BLaER1 (cell line): ENCODE measurements around the gene XNDC1N.

Experiments
- H3K27ac ChIP-seq: shearing (Covaris generic); formaldehyde crosslinking; 2 replicates; pipeline ENCODE4 v1.8.1; 2022
- H3K27me3 ChIP-seq: shearing (Covaris generic); formaldehyde crosslinking; 2 replicates; pipeline ENCODE4 v1.8.1; 2022
- H3K36me3 ChIP-seq: shearing (Covaris generic); formaldehyde crosslinking; 2 replicates; pipeline ENCODE4 v1.8.1; 2022
- H3K4me1 ChIP-seq: shearing (Covaris generic); formaldehyde crosslinking; 2 replicates; pipeline ENCODE4 v1.8.1; 2022
- H3K4me2 ChIP-seq: shearing (Covaris generic); formaldehyde crosslinking; 2 replicates; pipeline ENCODE4 v1.8.1; 2022
- H3K4me3 ChIP-seq: shearing (Covaris generic); formaldehyde crosslinking; 2 replicates; pipeline ENCODE4 v1.8.1; 2022
- H3K9ac ChIP-seq: shearing (Covaris generic); formaldehyde crosslinking; 2 replicates; pipeline ENCODE4 v1.8.1; 2022
- H3K9me3 ChIP-seq: shearing (Covaris generic); formaldehyde crosslinking; 2 replicates; pipeline ENCODE4 v1.8.1; 2022
- H4K20me1 ChIP-seq: shearing (Covaris generic); formaldehyde crosslinking; 2 replicates; pipeline ENCODE4 v1.8.1; 2022
- Cebpa-rat ChIP-seq: shearing (Covaris generic); IDR thresholded peaks from 2 replicates; pipeline ENCODE4 v1.8.1; 2022

The XNDC1N gene

GRCh38 chr11:71927820-71928736, at the start of gene XNDC1N:
TSS of gene XNDC1N (minus strand) at chr11:71928594. CDS start at chr11:71923353, 5,241 bp downstream.
- peaks cover 26% of the 10 kb centered on the region for H3K36me3 ChIP-seq
- peak within 1 kb of the TSS; percentile 96 for H3K9ac ChIP-seq
- H3K4me2 ChIP-seq: peak within 1 kb of the TSS; percentile 95
- no peaks in the 10 kb centered on the region; the same call in 1 of the 2 replicates for H4K20me1 ChIP-seq
- TF ChIP-seq Cebpa-rat: no peak
- H3K4me3 ChIP-seq: peak within 1 kb of the TSS; percentile 91
- peaks cover 36% of the 10 kb centered on the region for H3K4me1 ChIP-seq
- H3K27me3 ChIP-seq: no peaks in the 10 kb centered on the region
- H3K9me3 ChIP-seq: no peaks in the 10 kb centered on the region
- peak within 1 kb of the TSS; percentile 98 for H3K27ac ChIP-seq

DNA sequence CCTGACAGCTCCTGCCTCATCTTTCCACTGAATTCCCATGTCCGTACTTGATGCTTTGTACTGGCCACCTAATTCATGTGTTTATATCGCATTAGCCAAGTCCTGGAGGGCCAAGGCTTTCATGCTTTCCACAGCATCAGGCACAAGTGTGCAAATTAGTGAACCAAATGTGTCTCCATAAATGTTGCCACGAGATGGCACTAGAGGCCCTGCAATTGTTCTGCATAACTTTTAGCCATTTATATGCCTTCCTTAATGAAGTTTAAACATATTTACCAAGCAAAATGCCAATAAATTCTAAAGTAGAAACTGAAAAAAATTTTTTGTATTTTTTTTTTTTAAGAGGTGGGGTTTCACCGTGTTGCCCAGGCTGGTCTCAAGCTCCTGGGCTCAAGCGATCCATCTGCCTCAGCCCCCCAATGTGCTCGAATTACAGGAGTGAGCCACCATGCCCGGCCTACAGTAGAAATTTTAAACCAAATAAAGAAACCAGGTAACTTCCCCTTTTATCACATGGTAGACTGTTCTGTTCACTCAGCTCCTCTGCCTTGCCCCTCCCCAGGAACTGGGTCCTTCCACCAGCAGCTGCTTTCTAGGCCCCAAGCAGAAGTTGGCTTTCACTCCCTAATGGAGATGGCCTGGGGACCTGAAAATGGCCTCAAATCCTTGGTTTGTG, 49.5 kb upstream of the XNDC1N start:
- no peak overlapping the region for H3K27ac ChIP-seq

DNA sequence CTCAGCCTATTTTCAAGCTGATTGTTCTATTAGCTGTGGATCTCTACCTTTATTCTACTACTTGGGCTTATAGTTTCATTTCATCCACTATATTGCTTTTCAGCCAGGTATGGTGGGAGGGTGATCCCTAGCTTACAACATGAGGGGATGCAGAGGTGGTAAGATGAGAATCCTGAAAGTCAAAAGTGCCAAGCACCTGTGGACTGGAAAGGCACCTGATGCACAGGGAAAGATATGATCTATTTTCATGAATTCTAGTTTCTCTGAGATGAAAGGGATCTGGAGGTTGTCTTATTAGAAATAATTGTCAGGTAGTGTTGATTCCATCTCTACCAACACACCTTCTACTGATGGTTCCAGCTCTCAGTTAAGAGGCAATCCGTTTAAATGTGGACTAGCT, 48.7 kb upstream of the XNDC1N start:
- Histone ChIP-seq H3K9me3 (no peaks in the 10 kb centered on the region), H3K9ac (no peak overlapping the region), H3K4me3 (no peak overlapping the region), H3K4me1 (no peaks in the 10 kb centered on the region), H3K4me2 (no peak overlapping the region), H3K36me3 (peaks cover 28% of the 10 kb centered on the region), H3K27ac (no peak overlapping the region), H4K20me1 (no peaks in the 10 kb centered on the region), H3K27me3 (no peaks in the 10 kb centered on the region)
- no peak for TF ChIP-seq Cebpa-rat

More for the DNA sequence above, 49.5 kb upstream of the XNDC1N start:
- H3K4me2 ChIP-seq: no peak overlapping the region
- H3K9ac ChIP-seq: no peak overlapping the region
- H3K9me3 ChIP-seq: no peaks in the 10 kb centered on the region
- no peaks in the 10 kb centered on the region for H3K4me1 ChIP-seq
- H4K20me1 ChIP-seq: no peaks in the 10 kb centered on the region
- no peak overlapping the region for H3K4me3 ChIP-seq
- H3K36me3 ChIP-seq: peaks cover 30% of the 10 kb centered on the region
- TF ChIP-seq Cebpa-rat: no peak
- no peaks in the 10 kb centered on the region for H3K27me3 ChIP-seq

- Histone ChIP-seq H4K20me1 (no peaks in the 10 kb centered on the region), H3K4me1 (no peaks in the 10 kb centered on the region), H3K4me3 (no peak overlapping the region), H3K36me3 (peaks cover 31% of the 10 kb centered on the region), H3K27me3 (no peaks in the 10 kb centered on the region), H3K9me3 (no peaks in the 10 kb centered on the region), H3K27ac (no peak overlapping the region), H3K4me2 (no peak overlapping the region), H3K9ac (no peak overlapping the region)
- TF ChIP-seq Cebpa-rat: no peak
Observed at GRCh38 chr11:71976551-71976950, 48.2 kb upstream of the XNDC1N start.

DNA sequence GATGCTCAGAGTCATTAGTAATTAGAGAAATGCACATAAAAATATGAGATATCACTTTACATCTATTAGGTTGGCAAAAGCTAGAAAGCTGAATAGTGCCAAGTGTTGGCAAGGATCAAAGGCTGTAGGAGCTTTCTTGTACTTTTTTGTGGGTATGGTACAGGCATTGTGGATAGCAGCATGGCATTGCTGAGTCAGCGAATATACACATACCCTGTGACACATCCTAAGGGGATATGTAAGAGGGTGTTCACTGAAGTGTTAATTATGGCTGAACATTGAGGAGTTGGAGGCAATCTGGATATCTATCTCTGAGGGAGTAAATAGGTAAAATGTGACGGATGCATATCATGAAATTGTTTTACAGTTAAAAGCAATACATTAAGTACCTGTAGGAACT, 43.3 kb upstream of the XNDC1N start:
- H4K20me1 ChIP-seq: no peaks in the 10 kb centered on the region
- no peak overlapping the region for H3K27ac ChIP-seq
- no peak overlapping the region for H3K4me2 ChIP-seq
- H3K4me3 ChIP-seq: no peak overlapping the region
- H3K9me3 ChIP-seq: no peaks in the 10 kb centered on the region
- TF ChIP-seq Cebpa-rat: no peak
- H3K36me3 ChIP-seq: peaks cover 41% of the 10 kb centered on the region
- no peaks in the 10 kb centered on the region for H3K4me1 ChIP-seq
- H3K9ac ChIP-seq: no peak overlapping the region
- no peaks in the 10 kb centered on the region for H3K27me3 ChIP-seq

- Histone ChIP-seq H3K4me2 (no peak overlapping the region), H3K4me3 (no peak overlapping the region), H3K36me3 (peaks cover 70% of the 10 kb centered on the region), H3K9me3 (peaks cover 18% of the 10 kb centered on the region), H3K4me1 (peaks cover 9% of the 10 kb centered on the region), H4K20me1 (no peaks in the 10 kb centered on the region), H3K9ac (no peak overlapping the region), H3K27ac (no peak overlapping the region), H3K27me3 (no peaks in the 10 kb centered on the region)
- TF ChIP-seq Cebpa-rat: no peak
Observed at GRCh38 chr11:71964641-71965040, 36.2 kb upstream of the XNDC1N start.

DNA sequence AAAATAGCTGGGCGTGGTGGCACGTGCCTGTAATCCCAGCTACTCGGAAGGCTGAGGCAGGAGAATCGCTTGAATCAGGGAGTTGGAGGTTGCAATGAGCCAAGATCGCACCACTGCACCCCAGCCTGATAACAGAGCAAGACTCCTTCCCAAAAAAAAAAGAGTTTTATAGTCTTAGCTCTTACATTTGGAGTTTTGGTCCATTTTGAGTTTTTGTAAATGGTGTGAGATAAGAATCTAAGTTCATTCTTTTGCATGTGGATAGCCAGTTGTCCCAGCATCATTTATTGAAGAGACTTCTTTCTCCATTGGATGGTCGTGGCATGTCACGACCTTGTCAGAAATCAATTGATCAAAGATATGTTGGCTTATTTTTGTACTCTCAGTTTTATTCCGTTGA, 35.1 kb upstream of the XNDC1N start:
- H3K4me3 ChIP-seq: no peak overlapping the region
- TF ChIP-seq Cebpa-rat: no peak
- H3K4me1 ChIP-seq: peaks cover 9% of the 10 kb centered on the region
- no peaks in the 10 kb centered on the region for H4K20me1 ChIP-seq
- H3K4me2 ChIP-seq: no peak overlapping the region
- no peaks in the 10 kb centered on the region for H3K27me3 ChIP-seq
- H3K27ac ChIP-seq: no peak overlapping the region
- no peak overlapping the region for H3K9ac ChIP-seq
- H3K36me3 ChIP-seq: peaks cover 65% of the 10 kb centered on the region
- H3K9me3 ChIP-seq: peaks cover 18% of the 10 kb centered on the region

- TF ChIP-seq Cebpa-rat: no peak
- Histone ChIP-seq H3K27ac (0 out of 2 replicates have a peak overlapping the region, but pooled peaks have one; percentile 1), H3K9me3 (peaks cover 18% of the 10 kb centered on the region), H3K9ac (no peak overlapping the region), H3K36me3 (peaks cover 58% of the 10 kb centered on the region), H3K4me1 (peaks cover 9% of the 10 kb centered on the region), H4K20me1 (no peaks in the 10 kb centered on the region), H3K4me3 (no peak overlapping the region), H3K27me3 (no peaks in the 10 kb centered on the region), H3K4me2 (peak overlapping the region; percentile 7; the same call in 1 of the 2 replicates)
Observed at GRCh38 chr11:71962428-71963038, 34.1 kb upstream of the XNDC1N start.

DNA sequence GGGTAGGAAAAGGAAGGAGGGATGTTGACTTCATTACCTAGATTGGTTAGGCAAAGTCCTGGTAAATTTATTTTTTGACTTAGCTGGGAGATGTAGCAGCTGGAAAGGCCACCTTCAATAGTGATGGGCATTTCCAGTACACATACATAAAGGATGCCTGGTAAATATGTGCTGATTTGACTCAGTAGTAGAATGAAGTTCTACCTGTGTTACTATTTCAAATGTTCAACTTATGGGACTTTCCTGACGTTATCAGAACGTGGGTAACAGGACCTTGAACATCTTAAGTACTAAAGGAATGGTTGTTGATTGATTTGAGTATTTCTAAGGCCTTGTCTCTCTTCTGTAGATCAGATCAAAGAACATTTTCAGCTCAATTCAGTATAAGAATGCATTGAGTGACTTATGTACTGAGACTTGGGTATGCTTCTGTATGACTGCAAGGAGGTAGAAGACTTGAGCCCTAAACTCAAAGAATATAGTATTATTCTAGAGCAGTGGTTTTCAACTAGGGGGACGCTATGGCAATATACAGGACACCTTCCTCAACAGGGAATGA, 27.6 kb upstream of the XNDC1N start:
- peaks cover 15% of the 10 kb centered on the region for H3K36me3 ChIP-seq
- no peaks in the 10 kb centered on the region for H3K4me1 ChIP-seq
- H3K9me3 ChIP-seq: peaks cover 8% of the 10 kb centered on the region
- H3K4me2 ChIP-seq: no peak overlapping the region
- H3K27me3 ChIP-seq: no peaks in the 10 kb centered on the region
- TF ChIP-seq Cebpa-rat: no peak
- H3K4me3 ChIP-seq: no peak overlapping the region
- H3K27ac ChIP-seq: no peak overlapping the region
- H4K20me1 ChIP-seq: peaks cover 16% of the 10 kb centered on the region
- H3K9ac ChIP-seq: no peak overlapping the region
